Colonic mucosa (tissue), 4 donors: Measurements from ENCODE around the gene CBX5. TPM values are rescaled to one million over a fixed set of nuclear protein-coding genes. Genes with fewer than 3 reads are reported as not detected.
"Not testable (repeated sequence)": the region's sequence is repeated elsewhere in the genome, so short reads cannot be mapped to it uniquely, and the experiment has no call there.

Source experiments
- DNase-seq: peaks from one replicate; pipeline ENCODE4 v3.0.0-alpha.2; 2020
- H3K27ac ChIP-seq: fragments of 200-600 bp; one replicate; pipeline ENCODE4 v1.8.0; 2021
- H3K27me3 ChIP-seq: fragments of 200-600 bp; one replicate; pipeline ENCODE4 v1.8.0; 2021
- H3K36me3 ChIP-seq: fragments of 200-600 bp; one replicate; pipeline ENCODE4 v1.8.0; 2021
- H3K4me1 ChIP-seq: fragments of 200-600 bp; one replicate; pipeline ENCODE4 v1.8.0; 2021; ENCODE audit warnings: mild to moderate bottlenecking
- H3K4me3 ChIP-seq: fragments of 200-600 bp; one replicate; pipeline ENCODE4 v1.8.0; 2021
- H3K9ac ChIP-seq, 2 donors: one replicate each; pipeline ENCODE4 v1.7.0; 2013; ENCODE audit warnings: control low read depth in 2 of 2, low read depth in 2 of 2, low read length in 2 of 2
- H3K9me3 ChIP-seq: fragments of 200-600 bp; one replicate; pipeline ENCODE4 v1.8.0; 2021
- CTCF ChIP-seq: fragments of 200-600 bp; IDR thresholded peaks from one replicate; pipeline ENCODE4 v1.8.0; 2022; ENCODE audit warnings: antibody characterized with exemption, mild to moderate bottlenecking
- intact Hi-C: fragments of 100-400 bp; cut with DNase I; formaldehyde crosslinking; loops from one replicate; pipeline ENCODE4 v1.14.1; 2022
- total RNA-seq, 2 donors: library from RNA; stranded (reverse); fragmentation: NEBNext Ultra II Directional in 1 of 2; extraction: Animal tissue kit (Norgen Biotek cat#: 25700) in 1 of 2; gene quantifications; one replicate each; pipeline ENCODE4 v1.2.1, GENCODE V29; 2021
- donor health status: healthy.
- donor health status: DM: no; HTN: no; CAD: no.
- donor health status: DM: no; HTN: no; CAD: no.

CBX5 gene
- total RNA-seq, 2 donors from 2014 or later, result 49.3 to 77.5 TPM

GRCh38 chr12:54228471-54228870 lies 51.5 kb downstream of the CBX5 start:
- H3K36me3 ChIP-seq, result no peaks in the 10 kb centered on the region
- H3K9ac ChIP-seq, result no peak overlapping the region
- H3K27ac ChIP-seq, result no peak overlapping the region
- no peak for TF ChIP-seq CTCF
- no peak overlapping the region for H3K4me3 ChIP-seq
- intact Hi-C loops, result no loop called here
- H3K9me3 ChIP-seq, result no peaks in the 10 kb centered on the region
- no peaks in the 10 kb centered on the region for H3K27me3 ChIP-seq
- no peaks in the 10 kb centered on the region for H3K4me1 ChIP-seq
- DNase-seq, result no peak

- H3K27ac ChIP-seq, intact Hi-C loops: not testable (repeated sequence)
These were observed 52.0 kb downstream of the CBX5 start for GRCh38 chr12:54227927-54228326.

GRCh38 chr12:54227376-54227775 lies 52.5 kb downstream of the CBX5 start:
- intact Hi-C loops, result no loop called here
- no peaks in the 10 kb centered on the region for H3K4me1 ChIP-seq

More at GRCh38 chr12:54227927-54228326, 52.0 kb downstream of the CBX5 start:
- H3K9ac ChIP-seq, H3K4me1 ChIP-seq, H3K9me3 ChIP-seq, H3K36me3 ChIP-seq, DNase-seq, H3K27me3 ChIP-seq, H3K4me3 ChIP-seq: not testable (repeated sequence)

GRCh38 chr12:54225666-54226065 lies 54.3 kb downstream of the CBX5 start:
- no peak for DNase-seq
- TF ChIP-seq CTCF, result no peak
- Histone ChIP-seq H3K9me3 (no peaks in the 10 kb centered on the region), H3K27ac (no peak overlapping the region), H3K27me3 (no peaks in the 10 kb centered on the region), H3K4me3 (no peak overlapping the region), H3K36me3 (no peaks in the 10 kb centered on the region), H3K4me1 (no peaks in the 10 kb centered on the region), H3K9ac (no peak overlapping the region)
- intact Hi-C loops, result no loop called here

More at GRCh38 chr12:54227376-54227775, 52.5 kb downstream of the CBX5 start:
- Histone ChIP-seq H3K4me3 (no peak overlapping the region), H3K9me3 (no peaks in the 10 kb centered on the region), H3K9ac (no peak overlapping the region), H3K27ac (no peak overlapping the region), H3K27me3 (no peaks in the 10 kb centered on the region), H3K36me3 (no peaks in the 10 kb centered on the region)
- TF ChIP-seq CTCF, result no peak
- DNase-seq, result no peak

- DNase-seq, result no peak
- Histone ChIP-seq H3K36me3 (no peaks in the 10 kb centered on the region), H3K9me3 (no peaks in the 10 kb centered on the region), H3K27me3 (peaks cover 12% of the 10 kb centered on the region), H3K4me3 (no peak overlapping the region), H3K4me1 (peaks cover 4% of the 10 kb centered on the region), H3K27ac (no peak overlapping the region), H3K9ac (no peak overlapping the region)
- intact Hi-C loops, result loop anchor here (5.0 kb wide), 1 partner anchor 140 kb away; the partner anchor contains the start of gene GPR84
- TF ChIP-seq CTCF, result no peak
These were observed 57.3 kb downstream of the CBX5 start for GRCh38 chr12:54222609-54223008.

- no peaks in the 10 kb centered on the region for H3K36me3 ChIP-seq
- no peak overlapping the region for H3K4me3 ChIP-seq
- peaks cover 21% of the 10 kb centered on the region for H3K27me3 ChIP-seq
- intact Hi-C loops, result loop anchor here (5.0 kb wide), 1 partner anchor 141 kb away; the partner anchor contains the start of gene GPR84
- DNase-seq, result no peak
- H3K9ac ChIP-seq, result no peak overlapping the region
- H3K27ac ChIP-seq, result no peak overlapping the region
- no peaks in the 10 kb centered on the region for H3K9me3 ChIP-seq
- H3K4me1 ChIP-seq, result peaks cover 13% of the 10 kb centered on the region
- no peak for TF ChIP-seq CTCF
These were observed 58.4 kb downstream of the CBX5 start for GRCh38 chr12:54221402-54221984.
